ENCODE measurements around the gene UNC45A.
A peak's percentile ranks its signal among the peaks of the same experiment; 100 is the strongest.

The UNC45A gene

GRCh38 chr15:90929246-90930019 is 5.7 kb upstream of the UNC45A start:
- no peaks in the 10 kb centered on the region for H3K27me3 ChIP-seq (ENCODE audit: control insufficient read depth in 1 of 2, insufficient read depth in 1 of 2, low read length in 2 of 2)
- no peak overlapping the region for H3K14ac ChIP-seq (ENCODE audit: low read length in 2 of 2)
- WGBS, result 96% methylated on average over 19 of the region's 21 CpGs

GRCh38 chr15:90930861-90931574 is 4.1 kb upstream of the UNC45A start:
- no peak overlapping the region for H3K14ac ChIP-seq (ENCODE audit: low read length in 2 of 2)
- no peak overlapping the region for H4K91ac ChIP-seq (ENCODE audit: low read length)
- no peak overlapping the region for H2AFZ ChIP-seq (ENCODE audit: low read depth, low read length)
- no peaks in the 10 kb centered on the region for H3K9me3 ChIP-seq (ENCODE audit: control insufficient read depth, low read length)
- no peak overlapping the region for H3K4me2 ChIP-seq (ENCODE audit: low read length, poor library complexity, severe bottlenecking)
- H3K9ac ChIP-seq (ENCODE audit: low read length), result peak overlapping the region; percentile 93
- no peak for DNase-seq
- peaks cover 0 to 4% of the 10 kb centered on the region in 2 experiments for H3K36me3 ChIP-seq (ENCODE audit: control insufficient read depth in 1 of 2, insufficient read depth in 2 of 2, low read depth in 1 of 2, low read length in 2 of 2)
- no peaks in the 10 kb centered on the region for H3K27me3 ChIP-seq (ENCODE audit: control insufficient read depth in 1 of 2, insufficient read depth in 1 of 2, low read length in 2 of 2)
- H3K79me1 ChIP-seq (replicated peaks; ENCODE audit: low read length, poor library complexity, severe bottlenecking), result peaks cover 9% of the 10 kb centered on the region
- no peak overlapping the region for H2BK120ac ChIP-seq (ENCODE audit: low read depth, low read length)
- H3K4me1 ChIP-seq (ENCODE audit: control insufficient read depth, insufficient read depth, low read depth, low read length), result peaks cover 15% of the 10 kb centered on the region
- peak overlapping the region in 1 of 2 experiments; percentile 90 for H3K4me3 ChIP-seq (ENCODE audit: insufficient read depth in 1 of 2, low read depth in 1 of 2, low read length in 2 of 2)
- no peak overlapping the region for H4K8ac ChIP-seq (ENCODE audit: low read length)
- H3K23ac ChIP-seq (ENCODE audit: low read length in 2 of 2), result no peak overlapping the region
- H3K27ac ChIP-seq (ENCODE audit: low read length, poor library complexity, severe bottlenecking), result no peak overlapping the region
- no peak overlapping the region for H2BK12ac ChIP-seq (ENCODE audit: low read length in 2 of 2)
- H2BK15ac ChIP-seq (ENCODE audit: low read depth, poor library complexity, severe bottlenecking), result no peak overlapping the region
- H3K4ac ChIP-seq (ENCODE audit: low read depth in 1 of 2, low read length in 2 of 2), result no peak overlapping the region
- no peak overlapping the region for H2BK5ac ChIP-seq (ENCODE audit: low read depth, low read length, poor library complexity, severe bottlenecking)
- WGBS, result 90% methylated on average over 15 of the region's 15 CpGs
- no peak overlapping the region for H2AK5ac ChIP-seq (ENCODE audit: low read length, severe bottlenecking)
- no peak overlapping the region for H3K18ac ChIP-seq (ENCODE audit: low read depth in 1 of 2, low read length in 2 of 2)

More at GRCh38 chr15:90929246-90930019, 5.7 kb upstream of the UNC45A start:
- Histone ChIP-seq H2AFZ (ENCODE audit: low read depth, low read length) (no peak overlapping the region), H3K79me1 (replicated peaks; ENCODE audit: low read length, poor library complexity, severe bottlenecking) (peaks cover 5% of the 10 kb centered on the region), H2AK5ac (ENCODE audit: low read length, severe bottlenecking) (no peak overlapping the region), H3K9me3 (ENCODE audit: control insufficient read depth, low read length) (no peaks in the 10 kb centered on the region), H2BK15ac (ENCODE audit: low read depth, poor library complexity, severe bottlenecking) (no peak overlapping the region), H4K91ac (ENCODE audit: low read length) (no peak overlapping the region), H2BK120ac (ENCODE audit: low read depth, low read length) (no peak overlapping the region), H3K9ac (ENCODE audit: low read length) (peak overlapping the region; percentile 93), H3K27ac (ENCODE audit: low read length, poor library complexity, severe bottlenecking) (no peak overlapping the region), H4K8ac (ENCODE audit: low read length) (no peak overlapping the region), H3K4me2 (ENCODE audit: low read length, poor library complexity, severe bottlenecking) (no peak overlapping the region), H2BK12ac (ENCODE audit: low read length in 2 of 2) (no peak overlapping the region), H2BK5ac (ENCODE audit: low read depth, low read length, poor library complexity, severe bottlenecking) (no peak overlapping the region), H3K36me3 (ENCODE audit: control insufficient read depth in 1 of 2, insufficient read depth in 2 of 2, low read depth in 1 of 2, low read length in 2 of 2) (peaks cover 0 to 4% of the 10 kb centered on the region in 2 experiments), H3K4ac (ENCODE audit: low read depth in 1 of 2, low read length in 2 of 2) (no peak overlapping the region), H3K18ac (ENCODE audit: low read depth in 1 of 2, low read length in 2 of 2) (no peak overlapping the region), H3K4me3 (ENCODE audit: insufficient read depth in 1 of 2, low read depth in 1 of 2, low read length in 2 of 2) (peak overlapping the region in 1 of 2 experiments; percentile 90), H3K4me1 (ENCODE audit: control insufficient read depth, insufficient read depth, low read depth, low read length) (peaks cover 6% of the 10 kb centered on the region), H3K23ac (ENCODE audit: low read length in 2 of 2) (no peak overlapping the region)
- DNase-seq, result no peak

GRCh38 chr15:90931575-90931827 is 3.6 kb upstream of the UNC45A start:
- Histone ChIP-seq H3K27me3 (ENCODE audit: control insufficient read depth in 1 of 2, insufficient read depth in 1 of 2, low read length in 2 of 2) (no peaks in the 10 kb centered on the region), H3K14ac (ENCODE audit: low read length in 2 of 2) (no peak overlapping the region), H3K4me1 (ENCODE audit: control insufficient read depth, insufficient read depth, low read depth, low read length) (peaks cover 20% of the 10 kb centered on the region), H3K79me1 (replicated peaks; ENCODE audit: low read length, poor library complexity, severe bottlenecking) (peaks cover 14% of the 10 kb centered on the region), H3K9me3 (ENCODE audit: control insufficient read depth, low read length) (no peaks in the 10 kb centered on the region), H3K4me3 (ENCODE audit: insufficient read depth in 1 of 2, low read depth in 1 of 2, low read length in 2 of 2) (peak overlapping the region; percentile 71 to 90), H2AFZ (ENCODE audit: low read depth, low read length) (no peak overlapping the region), H3K27ac (ENCODE audit: low read length, poor library complexity, severe bottlenecking) (no peak overlapping the region), H3K18ac (ENCODE audit: low read depth in 1 of 2, low read length in 2 of 2) (no peak overlapping the region), H3K9ac (ENCODE audit: low read length) (peak overlapping the region; percentile 93), H2BK12ac (ENCODE audit: low read length in 2 of 2) (no peak overlapping the region), H2AK5ac (ENCODE audit: low read length, severe bottlenecking) (no peak overlapping the region), H2BK120ac (ENCODE audit: low read depth, low read length) (no peak overlapping the region), H3K23ac (ENCODE audit: low read length in 2 of 2) (no peak overlapping the region), H3K4me2 (ENCODE audit: low read length, poor library complexity, severe bottlenecking) (peak overlapping the region; percentile 74), H2BK5ac (ENCODE audit: low read depth, low read length, poor library complexity, severe bottlenecking) (no peak overlapping the region), H4K8ac (ENCODE audit: low read length) (no peak overlapping the region), H3K4ac (ENCODE audit: low read depth in 1 of 2, low read length in 2 of 2) (no peak overlapping the region), H4K91ac (ENCODE audit: low read length) (no peak overlapping the region), H3K36me3 (ENCODE audit: control insufficient read depth in 1 of 2, insufficient read depth in 2 of 2, low read depth in 1 of 2, low read length in 2 of 2) (peaks cover 4 to 7% of the 10 kb centered on the region in 2 experiments), H2BK15ac (ENCODE audit: low read depth, poor library complexity, severe bottlenecking) (no peak overlapping the region)
- no peak for DNase-seq
- 41% methylated on average over 6 of the region's 6 CpGs for WGBS
